SU-DHL-6 (cell line): ENCODE results near the gene OAT.

Experiments
- EZH2phosphoT487 ChIP-seq: fragments of 200-600 bp; sonication (generic), shearing (Covaris generic); conservative IDR thresholded peaks from 2 replicates; pipeline ENCODE4 v1.6.1; 2018; ENCODE audit warnings: mild to moderate bottlenecking, antibody characterized with exemption, low read length, moderate library complexity, mixed read lengths
- TF ChIP-seq, protein P1 (sequence below): fragments of 200-600 bp; sonication (generic); IDR thresholded peaks from one replicate; pipeline ENCODE4 v1.5.1; 2017; ENCODE audit warnings: antibody characterized with exemption, mild to moderate bottlenecking, low read length, moderate library complexity; ENCODE audit not compliant: insufficient read depth, poor library complexity, severe bottlenecking

DNA sequence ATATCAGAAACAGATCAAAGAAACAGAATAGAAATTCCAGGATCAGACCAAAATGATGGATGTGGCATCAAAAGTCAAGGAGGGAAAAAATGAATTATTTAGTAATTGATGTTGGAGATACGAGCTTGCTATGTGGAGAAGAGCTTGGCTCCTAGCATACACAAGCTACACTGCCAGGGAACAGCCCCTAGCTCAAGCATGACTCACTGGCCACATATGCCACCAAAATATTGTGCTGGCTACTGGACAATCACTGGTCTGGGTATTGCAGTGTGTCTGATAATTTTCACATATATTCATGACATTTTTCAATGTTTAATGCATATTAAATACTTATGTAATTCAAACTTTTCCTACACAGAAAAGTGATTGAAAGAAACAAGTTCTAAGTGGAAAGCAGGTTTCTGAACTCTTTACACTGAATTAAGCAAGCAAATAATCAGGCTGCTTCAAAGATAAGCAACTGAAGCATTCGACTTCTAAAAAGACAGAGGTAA lies 59.3 kb downstream of the OAT start:
- TF ChIP-seq, protein P1, sequence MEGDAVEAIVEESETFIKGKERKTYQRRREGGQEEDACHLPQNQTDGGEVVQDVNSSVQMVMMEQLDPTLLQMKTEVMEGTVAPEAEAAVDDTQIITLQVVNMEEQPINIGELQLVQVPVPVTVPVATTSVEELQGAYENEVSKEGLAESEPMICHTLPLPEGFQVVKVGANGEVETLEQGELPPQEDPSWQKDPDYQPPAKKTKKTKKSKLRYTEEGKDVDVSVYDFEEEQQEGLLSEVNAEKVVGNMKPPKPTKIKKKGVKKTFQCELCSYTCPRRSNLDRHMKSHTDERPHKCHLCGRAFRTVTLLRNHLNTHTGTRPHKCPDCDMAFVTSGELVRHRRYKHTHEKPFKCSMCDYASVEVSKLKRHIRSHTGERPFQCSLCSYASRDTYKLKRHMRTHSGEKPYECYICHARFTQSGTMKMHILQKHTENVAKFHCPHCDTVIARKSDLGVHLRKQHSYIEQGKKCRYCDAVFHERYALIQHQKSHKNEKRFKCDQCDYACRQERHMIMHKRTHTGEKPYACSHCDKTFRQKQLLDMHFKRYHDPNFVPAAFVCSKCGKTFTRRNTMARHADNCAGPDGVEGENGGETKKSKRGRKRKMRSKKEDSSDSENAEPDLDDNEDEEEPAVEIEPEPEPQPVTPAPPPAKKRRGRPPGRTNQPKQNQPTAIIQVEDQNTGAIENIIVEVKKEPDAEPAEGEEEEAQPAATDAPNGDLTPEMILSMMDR, result no peak
- TF ChIP-seq EZH2phosphoT487, result no peak
